HG02973 (cell line): ENCODE data around the gene AADACL4.
"Not testable (repeated sequence)": the region's sequence is repeated elsewhere in the genome, so short reads cannot be mapped to it uniquely, and the experiment has no call there.

ENCODE experiments used
- ATAC-seq: cut with Tn5 transposase; IDR thresholded peaks from one replicate; pipeline ENCODE4 v1.9.1; 2021; ENCODE audit warnings: moderate library complexity; ENCODE audit not compliant: unreplicated experiment

The AADACL4 gene

GRCh38 chr1:12629511-12629956 lies 14.4 kb upstream of the AADACL4 start:
- ATAC-seq = no peak

GRCh38 chr1:12629985-12630760 lies 13.7 kb upstream of the AADACL4 start:
- no peak for ATAC-seq

- ATAC-seq = no peak
These were observed 12.8 kb upstream of the AADACL4 start for GRCh38 chr1:12630946-12631530.

GRCh38 chr1:12631571-12631970 lies 12.3 kb upstream of the AADACL4 start:
- ATAC-seq = no peak

GRCh38 chr1:12634156-12634555 lies 9.7 kb upstream of the AADACL4 start:
- ATAC-seq = no peak

- no peak for ATAC-seq
These were observed 9.1 kb upstream of the AADACL4 start for GRCh38 chr1:12634696-12635202.

- no peak for ATAC-seq
These were observed 7.6 kb upstream of the AADACL4 start for GRCh38 chr1:12636098-12636950.

- ATAC-seq = no peak
These were observed 6.2 kb upstream of the AADACL4 start for GRCh38 chr1:12637693-12638092.

- ATAC-seq = no peak
These were observed 3.5 kb upstream of the AADACL4 start for GRCh38 chr1:12640237-12640957.

GRCh38 chr1:12640958-12641272 lies 3.0 kb upstream of the AADACL4 start:
- ATAC-seq = no peak

- no peak for ATAC-seq
These were observed 806 bp upstream of the AADACL4 start for GRCh38 chr1:12643079-12643478.

GRCh38 chr1:12644237-12644636 lies 352 bp downstream of the AADACL4 start:
- no peak for ATAC-seq

GRCh38 chr1:12644829-12645228 lies 944 bp downstream of the AADACL4 start:
- ATAC-seq = no peak

GRCh38 chr1:12645401-12645800 lies 1.5 kb downstream of the AADACL4 start:
- not testable (repeated sequence) for ATAC-seq

- ATAC-seq = no peak
These were observed 4.9 kb downstream of the AADACL4 start for GRCh38 chr1:12648741-12649140.

GRCh38 chr1:12649971-12650421 lies 6.1 kb downstream of the AADACL4 start:
- ATAC-seq = no peak

GRCh38 chr1:12654004-12654567 lies 10.2 kb downstream of the AADACL4 start:
- no peak for ATAC-seq

GRCh38 chr1:12654657-12655056 lies 10.8 kb downstream of the AADACL4 start:
- ATAC-seq = no peak

- ATAC-seq = no peak
These were observed 12.7 kb downstream of the AADACL4 start for GRCh38 chr1:12656575-12656974.

- no peak for ATAC-seq
These were observed 13.4 kb downstream of the AADACL4 start for GRCh38 chr1:12657060-12657884.
